Trophoblast cell (in vitro differentiated cells and primary cell): ENCODE data around the gene MGAT5.

ENCODE experiments used
- DNase-seq, 2 donors: peaks; one replicate each; pipeline ENCODE4 v3.0.0-alpha.2; 2016
- H2AFZ ChIP-seq: 2 replicates; pipeline ENCODE4 v1.6.1; 2013; ENCODE audit warnings: low read length, moderate library complexity, mild to moderate bottlenecking; ENCODE audit not compliant: insufficient read depth, poor library complexity
- H2AK5ac ChIP-seq: 2 replicates; pipeline ENCODE4 v1.6.1; 2013; ENCODE audit warnings: mild to moderate bottlenecking, low read length
- H2BK120ac ChIP-seq: 2 replicates; pipeline ENCODE4 v1.6.1; 2013; ENCODE audit warnings: low read length, mild to moderate bottlenecking, moderate library complexity; ENCODE audit not compliant: insufficient read depth, poor library complexity
- H2BK12ac ChIP-seq: 2 replicates; pipeline ENCODE4 v1.6.1; 2013; ENCODE audit warnings: mild to moderate bottlenecking, low read length, moderate library complexity
- H2BK5ac ChIP-seq: 2 replicates; pipeline ENCODE4 v1.6.1; 2013; ENCODE audit warnings: low read length, low read depth, moderate library complexity, mild to moderate bottlenecking; ENCODE audit not compliant: poor library complexity
- H3K14ac ChIP-seq: 2 replicates; pipeline ENCODE4 v1.6.1; 2013; ENCODE audit warnings: mild to moderate bottlenecking, low read length
- H3K18ac ChIP-seq: 2 replicates; pipeline ENCODE4 v1.6.1; 2013; ENCODE audit warnings: mild to moderate bottlenecking, low read length
- H3K23ac ChIP-seq: 2 replicates; pipeline ENCODE4 v1.6.1; 2013; ENCODE audit warnings: low read length
- H3K27ac ChIP-seq: 2 replicates; pipeline ENCODE4 v1.5.1; 2013; ENCODE audit warnings: low read depth, mild to moderate bottlenecking, inconsistent platforms, low read length, moderate library complexity
- H3K27me3 ChIP-seq: 2 replicates; pipeline ENCODE4 v1.6.1; 2013; ENCODE audit warnings: inconsistent platforms, mild to moderate bottlenecking, low read length, moderate library complexity; ENCODE audit not compliant: insufficient read depth
- H3K36me3 ChIP-seq, 2 experiments: 1 replicate in 1 of 2; 2 replicates in 1 of 2; pipeline ENCODE4 v1.6.1; 2013; ENCODE audit warnings: low read length in 2 of 2, mild to moderate bottlenecking in 2 of 2, moderate library complexity in 1 of 2; ENCODE audit not compliant: insufficient read depth in 2 of 2, control insufficient read depth in 1 of 2
- H3K4ac ChIP-seq: 2 replicates; pipeline ENCODE4 v1.6.1; 2013; ENCODE audit warnings: low read depth, mild to moderate bottlenecking, low read length, moderate library complexity
- H3K4me1 ChIP-seq, 2 experiments: 1 replicate in 1 of 2; 2 replicates in 1 of 2; pipeline ENCODE4 v1.6.1; 2013; ENCODE audit warnings: low read length in 2 of 2, mild to moderate bottlenecking in 2 of 2, moderate library complexity in 1 of 2; ENCODE audit not compliant: insufficient read depth in 2 of 2, control insufficient read depth in 1 of 2
- H3K4me2 ChIP-seq: 2 replicates; pipeline ENCODE4 v1.6.1; 2013; ENCODE audit warnings: inconsistent platforms, mild to moderate bottlenecking, low read length, moderate library complexity
- H3K4me3 ChIP-seq: 2 replicates; pipeline ENCODE4 v1.5.1; 2013; ENCODE audit warnings: mild to moderate bottlenecking, low read depth, low read length, inconsistent platforms
- H3K79me1 ChIP-seq: one replicate; pipeline ENCODE4 v1.6.1; 2013; ENCODE audit warnings: low read length
- H3K79me2 ChIP-seq: 2 replicates; pipeline ENCODE4 v1.6.1; 2013; ENCODE audit warnings: low read length, mild to moderate bottlenecking; ENCODE audit not compliant: control insufficient read depth, insufficient read depth, poor library complexity
- H3K9ac ChIP-seq: 2 replicates; pipeline ENCODE4 v1.6.1; 2013; ENCODE audit warnings: mild to moderate bottlenecking, low read length
- H3K9me3 ChIP-seq: 2 replicates; pipeline ENCODE4 v1.6.1; 2013; ENCODE audit warnings: low read depth, mild to moderate bottlenecking, control low read depth, inconsistent platforms, low read length; ENCODE audit not compliant: insufficient read depth
- H4K12ac ChIP-seq: 2 replicates; pipeline ENCODE4 v1.6.1; 2013; ENCODE audit warnings: low read depth, mild to moderate bottlenecking, low read length, moderate library complexity
- H4K8ac ChIP-seq: 2 replicates; pipeline ENCODE4 v1.6.1; 2013; ENCODE audit warnings: low read depth, mild to moderate bottlenecking, low read length, moderate library complexity
- H4K91ac ChIP-seq: one replicate; pipeline ENCODE4 v1.6.1; 2013; ENCODE audit warnings: low read depth, mild to moderate bottlenecking, low read length, moderate library complexity
- WGBS: extraction: QIAGEN DNeasy Blood & Tissue Kit; methylation state at CpG from one replicate; pipeline ENCODE4 v1.1.7; 2013; ENCODE audit warnings: missing lambda C conversion rate; ENCODE audit not compliant: insufficient read length, insufficient coverage; ENCODE audit errors: extremely low coverage; 5-methylcytosine and 5-hydroxymethylcytosine counted together

MGAT5 gene

DNA sequence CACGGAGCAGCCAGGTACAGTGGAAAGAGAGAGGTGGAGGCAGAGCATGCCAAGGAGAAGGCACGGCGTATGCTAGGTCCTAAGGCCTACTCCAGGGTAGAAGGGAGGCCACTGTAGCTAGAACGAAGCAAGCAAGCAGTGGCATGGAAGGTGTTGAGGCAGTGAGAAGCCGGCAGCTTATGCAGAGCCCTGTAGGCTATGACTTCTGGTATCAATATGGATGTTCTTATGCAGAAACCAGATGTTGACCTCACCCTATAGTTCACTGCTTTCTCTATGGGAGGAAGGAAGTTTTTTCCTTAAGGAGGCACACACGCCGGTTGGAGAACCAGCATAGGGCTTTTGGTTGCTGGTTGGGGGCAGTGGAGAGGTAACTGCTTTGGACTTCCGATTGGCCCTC is 6.1 kb downstream of the MGAT5 start:
- Histone ChIP-seq H4K91ac (no peak overlapping the region), H3K4me2 (no peak overlapping the region), H3K4me3 (no peak overlapping the region), H2AK5ac (no peak overlapping the region), H3K4me1 (no peaks in the 10 kb centered on the region), H3K9ac (no peak overlapping the region), H3K4ac (no peak overlapping the region), H3K36me3 (no peaks in the 10 kb centered on the region), H2BK12ac (no peak overlapping the region), H4K12ac (no peak overlapping the region), H2AFZ (no peak overlapping the region), H3K14ac (no peak overlapping the region), H3K27me3 (no peaks in the 10 kb centered on the region), H2BK5ac (no peak overlapping the region), H3K27ac (no peak overlapping the region), H2BK120ac (no peak overlapping the region), H3K23ac (no peak overlapping the region), H4K8ac (no peak overlapping the region), H3K18ac (no peak overlapping the region), H3K79me1 (no peaks in the 10 kb centered on the region), H3K79me2 (no peaks in the 10 kb centered on the region), H3K9me3 (no peaks in the 10 kb centered on the region)
- no CpG with 5 or more reads among the region's 8 CpGs for WGBS
- DNase-seq = no peak

DNA sequence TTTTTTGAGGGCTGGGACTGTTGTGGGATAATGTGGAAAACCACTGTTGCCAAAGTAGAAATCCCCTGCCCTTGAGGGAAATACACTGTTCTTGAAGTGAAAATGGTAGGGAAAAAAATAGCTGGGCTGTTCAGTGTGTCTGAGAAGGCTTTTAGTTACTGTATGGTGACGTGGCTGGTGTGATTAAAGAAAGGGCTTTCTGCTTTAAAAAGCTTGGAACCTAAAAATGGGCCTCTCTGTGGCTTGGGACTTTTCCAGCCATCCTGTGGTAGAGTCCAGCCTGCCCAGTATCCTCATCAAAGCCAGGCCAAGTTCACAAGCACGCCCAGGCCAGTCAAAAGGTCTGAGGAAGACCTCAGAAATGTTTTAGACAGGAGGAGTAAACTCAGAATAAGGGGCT is 6.8 kb downstream of the MGAT5 start:
- H3K4me3 ChIP-seq = no peak overlapping the region
- no peak overlapping the region for H2BK120ac ChIP-seq
- H2AK5ac ChIP-seq = no peak overlapping the region
- no peak overlapping the region for H2BK5ac ChIP-seq
- H3K27ac ChIP-seq = no peak overlapping the region
- H3K4me1 ChIP-seq = no peaks in the 10 kb centered on the region
- H3K9ac ChIP-seq = no peak overlapping the region
- no peaks in the 10 kb centered on the region for H3K36me3 ChIP-seq
- H3K79me1 ChIP-seq = no peaks in the 10 kb centered on the region
- no peak overlapping the region for H4K91ac ChIP-seq
- no peak overlapping the region for H3K14ac ChIP-seq
- no peak overlapping the region for H3K4ac ChIP-seq
- DNase-seq = no peak
- no peak overlapping the region for H2AFZ ChIP-seq
- no peak overlapping the region for H3K23ac ChIP-seq
- no peak overlapping the region for H4K12ac ChIP-seq
- no peak overlapping the region for H4K8ac ChIP-seq
- no peaks in the 10 kb centered on the region for H3K9me3 ChIP-seq
- no peaks in the 10 kb centered on the region for H3K27me3 ChIP-seq
- no peak overlapping the region for H3K4me2 ChIP-seq
- no peak overlapping the region for H2BK12ac ChIP-seq
- no peak overlapping the region for H3K18ac ChIP-seq
- WGBS = no CpG with 5 or more reads among the region's 2 CpGs
- H3K79me2 ChIP-seq = no peaks in the 10 kb centered on the region

DNA sequence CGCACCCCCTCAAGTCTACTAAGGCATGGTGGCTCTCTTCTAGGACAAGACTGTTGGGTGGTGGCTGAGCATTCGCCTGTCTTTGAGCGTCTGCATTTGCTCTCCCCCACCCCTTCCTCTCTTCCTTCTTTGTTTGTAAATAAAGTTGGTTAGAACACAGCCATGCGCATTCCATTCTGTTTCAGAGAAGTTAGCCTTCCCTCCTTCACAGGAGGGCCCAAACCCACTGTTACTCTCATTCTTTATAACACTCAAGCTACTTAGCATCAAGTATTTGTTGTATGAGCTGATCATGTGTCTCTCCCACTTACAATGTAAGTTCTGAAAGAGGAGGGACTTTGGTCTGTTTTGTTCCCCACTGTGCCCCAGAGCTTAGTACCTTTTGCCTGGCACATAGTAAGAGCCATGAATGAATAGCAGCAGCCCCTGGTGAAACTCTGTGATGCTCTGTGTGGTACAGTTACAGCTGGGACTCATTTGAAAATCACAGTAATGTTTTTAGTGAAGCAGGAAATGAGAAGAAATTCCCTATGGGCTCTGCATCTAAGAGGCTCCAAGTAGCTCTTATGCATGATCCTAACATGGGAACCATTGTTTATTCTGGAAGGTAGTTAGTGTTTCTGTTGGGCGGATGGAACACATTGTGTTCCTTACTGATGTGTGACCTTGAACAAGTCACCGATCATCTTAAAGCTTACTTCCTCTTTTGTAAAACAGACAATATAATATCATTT is 7.7 kb downstream of the MGAT5 start:
- Histone ChIP-seq H4K12ac (no peak overlapping the region), H3K4me2 (no peak overlapping the region), H3K9ac (no peak overlapping the region), H2AK5ac (no peak overlapping the region), H3K79me1 (no peaks in the 10 kb centered on the region), H4K8ac (no peak overlapping the region), H3K27ac (no peak overlapping the region), H2AFZ (no peak overlapping the region), H2BK12ac (no peak overlapping the region), H3K23ac (no peak overlapping the region), H3K4ac (no peak overlapping the region), H4K91ac (no peak overlapping the region), H2BK5ac (no peak overlapping the region), H3K18ac (no peak overlapping the region), H3K36me3 (no peaks in the 10 kb centered on the region), H3K27me3 (no peaks in the 10 kb centered on the region), H3K9me3 (no peaks in the 10 kb centered on the region), H3K4me1 (no peaks in the 10 kb centered on the region), H3K14ac (no peak overlapping the region), H3K79me2 (no peaks in the 10 kb centered on the region), H3K4me3 (no peak overlapping the region), H2BK120ac (no peak overlapping the region)
- no peak for DNase-seq
- no CpG with 5 or more reads among the region's 6 CpGs for WGBS

DNA sequence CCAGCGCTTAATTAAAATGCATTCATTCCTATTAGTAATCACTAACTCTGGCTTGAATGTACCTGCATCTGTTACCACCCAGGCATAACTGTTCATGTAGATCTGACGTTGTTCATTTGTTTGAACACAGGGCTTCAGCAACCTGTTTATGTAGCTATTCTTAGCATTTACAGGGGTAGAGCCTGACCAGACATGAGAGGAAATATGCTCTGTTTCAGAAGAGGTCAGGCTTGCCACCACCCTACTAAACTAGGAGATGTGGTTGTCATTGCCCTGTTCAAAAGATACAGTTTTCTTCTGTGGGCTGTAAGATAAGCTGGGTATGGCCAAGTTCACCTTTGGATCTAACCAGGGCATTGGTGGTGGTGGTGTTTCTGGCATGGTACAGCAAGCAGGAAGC is 8.8 kb downstream of the MGAT5 start:
- Histone ChIP-seq H3K4me1 (no peaks in the 10 kb centered on the region), H3K4ac (no peak overlapping the region), H2BK12ac (no peak overlapping the region), H4K91ac (no peak overlapping the region), H3K79me1 (no peaks in the 10 kb centered on the region), H2BK5ac (no peak overlapping the region), H2AFZ (no peak overlapping the region), H3K14ac (no peak overlapping the region), H3K23ac (no peak overlapping the region), H3K79me2 (no peaks in the 10 kb centered on the region), H3K27me3 (no peaks in the 10 kb centered on the region), H3K4me2 (no peak overlapping the region), H2BK120ac (no peak overlapping the region), H3K9me3 (no peaks in the 10 kb centered on the region), H4K8ac (no peak overlapping the region), H3K36me3 (no peaks in the 10 kb centered on the region), H3K18ac (no peak overlapping the region), H2AK5ac (no peak overlapping the region), H4K12ac (no peak overlapping the region), H3K27ac (no peak overlapping the region), H3K9ac (no peak overlapping the region), H3K4me3 (no peak overlapping the region)
- no peak for DNase-seq
- WGBS = no CpG with 5 or more reads among the region's 2 CpGs
